Choroid plexus epithelial cell (primary cell): ENCODE measurements around the gene ZNF407.
"Not testable (repeated sequence)": the region's sequence is repeated elsewhere in the genome, so short reads cannot be mapped to it uniquely, and the experiment has no call there.

Experiments
- DNase-seq: peaks from one replicate; pipeline ENCODE4 v3.0.0-alpha.2; 2010; ENCODE audit warnings: low read depth
- H3K4me3 ChIP-seq: 2 replicates; pipeline ENCODE4 v1.5.1; 2011; ENCODE audit warnings: low read depth, mild to moderate bottlenecking, control low read depth, low read length, moderate library complexity
- CTCF ChIP-seq: conservative IDR thresholded peaks from 2 replicates; pipeline ENCODE4 v1.5.1; 2011; ENCODE audit warnings: low read depth, mild to moderate bottlenecking, control low read depth, inconsistent platforms, low read length, moderate library complexity

Gene ZNF407

DNA sequence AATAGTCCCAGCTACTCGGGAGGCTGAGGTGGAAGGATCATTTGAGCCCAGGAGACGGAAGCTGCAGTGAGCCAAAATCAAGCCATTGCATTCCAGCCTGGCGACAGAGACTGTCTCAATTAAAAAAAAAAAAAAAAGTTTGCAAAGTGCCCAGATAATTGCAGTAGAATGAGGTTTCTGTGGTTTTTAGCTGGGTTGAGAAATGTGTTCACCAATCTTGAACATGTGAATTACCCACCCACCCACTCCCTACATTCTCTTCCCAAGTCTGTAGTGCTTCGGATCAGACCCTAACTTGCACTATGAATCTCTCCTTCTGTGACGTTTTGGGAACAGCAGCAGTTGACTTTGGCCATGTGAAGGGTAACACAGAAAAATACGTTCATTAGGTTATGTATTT is 363.9 kb downstream of the ZNF407 start:
- no peak for TF ChIP-seq CTCF
- no peak overlapping the region for H3K4me3 ChIP-seq
- no peak for DNase-seq

DNA sequence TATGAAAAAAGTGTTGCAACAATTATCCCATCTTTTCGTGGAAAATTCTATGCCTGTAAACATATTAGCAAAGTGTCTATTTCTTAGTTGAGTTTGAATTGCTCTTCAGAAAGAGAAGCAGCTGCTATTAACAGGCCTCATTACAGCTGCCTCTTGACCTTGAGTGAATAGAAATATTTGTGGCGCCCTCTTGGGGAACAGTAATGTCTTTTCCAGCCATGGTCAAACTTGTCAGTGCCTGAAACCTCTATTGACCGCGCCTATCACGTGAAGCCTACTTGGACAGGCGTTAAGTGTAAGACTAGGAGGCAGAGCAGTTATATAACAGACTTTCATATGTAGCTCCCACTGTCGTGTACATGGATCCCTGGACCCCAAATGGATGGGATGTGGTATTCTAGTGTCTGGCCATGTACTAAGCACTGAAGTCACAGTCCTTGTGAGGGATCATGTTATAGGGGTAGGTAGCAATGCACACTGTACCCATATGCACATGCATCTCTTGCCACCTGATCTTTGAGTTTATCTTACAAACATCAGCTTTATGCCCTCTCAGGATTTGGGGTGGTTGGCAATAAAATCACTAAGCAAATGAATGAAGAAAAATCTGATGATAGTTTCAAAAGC is 366.3 kb downstream of the ZNF407 start:
- peak; percentile 82 for DNase-seq
- peak; percentile 73 for TF ChIP-seq CTCF

DNA sequence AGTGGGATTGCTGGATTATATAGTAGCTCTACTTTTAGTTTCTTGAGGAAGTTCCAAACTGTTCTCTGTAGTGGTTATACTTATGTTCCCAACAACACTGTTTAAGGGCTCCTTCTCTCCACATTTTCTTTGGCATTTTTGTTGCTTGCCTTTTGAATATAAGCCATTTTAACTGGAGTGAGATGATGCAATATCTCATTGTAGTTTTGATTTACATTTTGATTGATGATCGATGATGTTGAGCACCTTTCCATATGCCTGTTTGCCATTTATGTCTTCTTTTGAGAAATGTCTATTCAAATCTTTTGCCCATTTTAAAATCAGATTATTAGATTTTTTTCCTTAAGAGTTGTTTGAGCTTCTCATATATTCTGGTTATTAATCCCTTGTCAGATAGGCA is 368.0 kb downstream of the ZNF407 start:
- no peak for TF ChIP-seq CTCF
- no peak for DNase-seq
- H3K4me3 ChIP-seq = no peak overlapping the region

More for the DNA sequence above, 366.3 kb downstream of the ZNF407 start:
- H3K4me3 ChIP-seq = no peak overlapping the region

- no peak overlapping the region for H3K4me3 ChIP-seq
- no peak for DNase-seq
- TF ChIP-seq CTCF = no peak
These were observed 369.8 kb downstream of the ZNF407 start for GRCh38 chr18:74967438-74967837.

- no peak overlapping the region for H3K4me3 ChIP-seq
- no peak for TF ChIP-seq CTCF
- no peak for DNase-seq
These were observed 370.3 kb downstream of the ZNF407 start for GRCh38 chr18:74967979-74968378.

DNA sequence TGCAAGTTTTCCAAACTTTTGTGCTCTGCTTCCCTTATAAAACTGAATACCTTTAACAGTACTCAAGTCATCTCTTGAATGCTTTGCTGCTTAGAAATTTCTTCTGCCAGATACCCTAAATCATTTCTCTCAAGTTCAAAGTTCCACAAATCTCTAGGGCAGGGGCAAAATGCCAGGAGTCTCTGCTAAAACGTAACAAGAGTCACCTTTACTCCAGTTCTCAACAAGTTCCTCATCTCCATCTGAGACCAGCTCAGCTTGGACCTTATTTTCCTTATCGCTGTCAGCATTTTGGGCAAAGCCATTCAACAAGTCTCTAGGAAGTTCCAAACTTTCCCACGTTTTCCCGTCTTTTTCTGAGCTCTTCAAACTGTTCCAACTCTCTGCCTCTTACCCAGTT is 373.7 kb downstream of the ZNF407 start:
- not testable (repeated sequence) for H3K4me3 ChIP-seq, DNase-seq

GRCh38 chr18:74971776-74972175 is 374.1 kb downstream of the ZNF407 start:
- H3K4me3 ChIP-seq, DNase-seq: not testable (repeated sequence)

GRCh38 chr18:74972354-74972753 is 374.7 kb downstream of the ZNF407 start:
- no peak overlapping the region for H3K4me3 ChIP-seq
- no peak for TF ChIP-seq CTCF
- no peak for DNase-seq
